Right lung (tissue), 5 donors: Measurements from ENCODE around the gene IL1RAPL1. TPM values are rescaled to one million over a fixed set of nuclear protein-coding genes. Genes with fewer than 3 reads are reported as not detected.

Source experiments
- DNase-seq, 2 donors: peaks; one replicate each; pipeline ENCODE4 v3.0.0-alpha.2; 2013
- polyA plus RNA-seq, 5 donors: library from polyadenylated mRNA; unstranded; fragments of 120-200 nt; gene quantifications; one replicate each; pipeline versions ENCODE4 v1.2.1 to v1.2.3, GENCODE V29; 2013; ENCODE audit warnings: inconsistent platforms in 1 of 5, low replicate concordance in 1 of 5; ENCODE audit not compliant: insufficient read length in 5 of 5, insufficient read depth in 1 of 5

Gene IL1RAPL1
- polyA plus RNA-seq, 5 donors, result 0.33 to 1.5 (median 0.90) TPM

DNA sequence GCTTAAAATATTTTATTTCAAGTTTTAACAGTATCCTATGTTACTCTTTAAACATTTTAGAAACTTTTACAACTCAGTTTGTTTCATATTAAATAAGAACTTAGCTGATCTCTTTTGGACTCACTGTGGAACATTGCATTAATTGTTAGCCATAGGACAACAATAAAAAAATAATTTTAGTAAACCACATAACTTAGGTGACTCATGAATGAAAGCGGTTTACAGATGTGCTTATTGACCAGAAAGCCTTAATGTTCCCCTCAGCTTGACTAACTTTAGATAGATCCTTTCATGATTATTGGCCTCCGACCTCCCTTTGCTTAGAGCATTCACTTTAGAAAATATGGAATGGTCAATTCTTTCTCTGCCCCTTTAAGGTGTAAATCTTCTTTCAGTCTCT is 844.6 kb downstream of the IL1RAPL1 start:
- no peak for DNase-seq

- DNase-seq, result no peak
These were observed 845.3 kb downstream of the IL1RAPL1 start for GRCh38 chrX:29432534-29432933.

DNA sequence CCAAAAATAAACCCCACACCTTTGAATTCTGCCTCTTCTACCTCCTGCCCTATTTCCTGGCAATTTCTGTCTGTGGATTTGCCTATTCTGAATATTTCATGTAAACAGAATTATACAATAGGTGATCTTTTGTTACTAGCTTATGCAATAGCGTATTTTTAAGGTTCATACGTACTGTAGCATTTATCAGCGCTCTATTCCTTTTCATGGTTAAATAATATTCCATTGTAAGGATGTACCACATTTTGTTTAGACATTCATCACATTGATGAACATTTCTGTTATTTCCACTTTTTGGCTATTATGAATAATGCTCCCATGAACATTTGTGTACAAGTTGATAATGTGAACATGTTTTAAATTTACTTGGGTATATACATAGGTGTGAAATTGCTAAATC is 847.7 kb downstream of the IL1RAPL1 start:
- no peak for DNase-seq

GRCh38 chrX:29435396-29435795 is 848.1 kb downstream of the IL1RAPL1 start:
- DNase-seq, result no peak

GRCh38 chrX:29447867-29448266 is 860.6 kb downstream of the IL1RAPL1 start:
- DNase-seq, result no peak

- DNase-seq, result no peak
These were observed 866.1 kb downstream of the IL1RAPL1 start for GRCh38 chrX:29453333-29453732.

DNA sequence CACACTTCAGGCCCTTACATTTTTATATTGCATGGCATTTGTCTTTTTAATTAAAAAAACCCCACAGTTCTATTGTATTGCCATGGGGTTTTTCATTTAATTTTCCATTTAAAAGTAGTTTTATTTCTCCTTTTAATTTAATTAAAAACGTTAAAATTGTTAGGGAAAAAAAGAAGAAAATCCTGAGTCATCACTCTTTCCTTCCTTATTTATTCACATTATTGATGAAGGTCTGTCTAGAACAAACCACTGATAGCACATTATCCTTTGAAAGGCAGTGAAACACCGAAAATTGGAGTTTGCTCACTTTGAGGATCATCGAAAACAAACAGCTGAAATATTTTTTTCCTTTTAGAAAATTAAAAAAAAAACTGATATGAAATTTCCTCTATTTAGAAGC is 868.5 kb downstream of the IL1RAPL1 start:
- DNase-seq, result no peak

DNA sequence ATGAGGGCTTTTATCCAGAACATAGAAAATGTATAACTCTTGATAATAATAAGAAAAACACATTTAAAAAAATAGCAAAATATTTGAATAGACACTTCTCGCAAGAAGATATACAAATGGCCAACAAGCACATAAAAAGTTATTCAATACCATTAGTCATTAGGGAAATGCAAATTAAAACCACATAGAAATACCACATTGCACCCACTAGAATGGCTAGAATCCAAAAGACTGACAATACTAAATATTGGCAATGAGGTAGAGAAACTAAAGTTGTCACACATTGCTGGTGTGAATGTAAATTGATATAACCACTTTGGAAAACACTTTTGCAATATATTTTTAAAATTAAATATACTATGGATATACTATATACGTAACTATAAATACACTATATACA is 873.8 kb downstream of the IL1RAPL1 start:
- no peak for DNase-seq

GRCh38 chrX:29466456-29466855 is 879.2 kb downstream of the IL1RAPL1 start:
- no peak for DNase-seq

GRCh38 chrX:29468911-29469494 is 881.8 kb downstream of the IL1RAPL1 start:
- DNase-seq, result no peak

DNA sequence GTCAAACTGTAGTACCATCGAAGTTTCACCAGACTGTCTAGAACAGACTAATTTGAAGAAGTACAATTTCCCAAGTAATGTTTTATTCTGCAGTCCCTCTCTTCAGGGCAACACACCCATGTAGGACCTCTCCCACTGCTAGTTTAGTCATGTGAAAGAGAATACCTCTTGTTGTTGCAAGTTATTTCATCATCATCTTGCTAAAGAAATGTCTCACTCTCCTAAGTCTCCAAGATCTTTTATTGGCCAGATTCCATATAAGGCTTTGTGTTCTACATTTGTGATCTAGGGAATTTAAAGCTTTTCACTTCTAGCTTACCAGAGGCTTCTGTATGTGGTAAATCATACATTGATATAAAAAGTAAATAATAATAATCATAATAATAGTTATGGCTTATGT is 882.8 kb downstream of the IL1RAPL1 start:
- no peak for DNase-seq

DNA sequence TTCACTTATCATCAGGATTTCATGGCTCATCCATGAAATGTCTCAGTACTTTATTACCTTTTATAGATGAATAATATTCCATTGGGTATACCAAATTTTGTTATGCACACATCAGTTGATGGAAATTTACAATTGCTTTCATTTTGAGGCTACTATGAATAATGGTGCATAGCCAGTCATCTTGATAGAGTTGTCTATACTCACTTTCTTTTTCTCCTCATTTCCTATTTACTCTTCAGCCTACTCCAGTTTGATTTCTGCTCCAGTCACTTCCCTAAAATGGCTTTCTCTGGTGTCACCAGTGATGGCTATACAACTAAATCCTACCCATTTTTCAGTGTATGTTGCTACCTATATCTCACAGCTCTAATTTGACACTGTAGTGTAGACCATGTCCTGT is 884.6 kb downstream of the IL1RAPL1 start:
- DNase-seq, result no peak

- no peak for DNase-seq
These were observed 890.6 kb downstream of the IL1RAPL1 start for GRCh38 chrX:29477878-29478277.

GRCh38 chrX:29478336-29479069 is 891.3 kb downstream of the IL1RAPL1 start:
- DNase-seq, result no peak

GRCh38 chrX:29487214-29487613 is 900.0 kb downstream of the IL1RAPL1 start:
- DNase-seq, result no peak

DNA sequence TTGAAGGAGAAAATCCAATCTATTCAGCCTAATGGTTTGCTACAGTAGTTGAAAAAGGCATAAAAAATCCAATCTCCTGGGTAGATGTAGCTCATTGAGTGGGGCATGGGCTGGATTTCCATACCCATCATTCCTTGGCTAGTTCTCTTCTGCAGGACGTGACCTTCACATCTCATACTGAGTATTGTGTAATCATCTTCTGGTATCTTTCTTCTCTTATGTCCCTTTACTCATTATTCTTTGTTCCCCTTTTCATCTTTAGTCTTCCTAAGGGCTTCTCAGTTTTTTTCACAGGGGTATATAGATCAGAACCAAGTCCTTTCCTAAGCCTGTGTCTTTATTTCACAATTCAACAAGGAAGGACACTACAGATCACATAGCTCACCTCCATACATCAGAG is 900.5 kb downstream of the IL1RAPL1 start:
- DNase-seq, result no peak

DNA sequence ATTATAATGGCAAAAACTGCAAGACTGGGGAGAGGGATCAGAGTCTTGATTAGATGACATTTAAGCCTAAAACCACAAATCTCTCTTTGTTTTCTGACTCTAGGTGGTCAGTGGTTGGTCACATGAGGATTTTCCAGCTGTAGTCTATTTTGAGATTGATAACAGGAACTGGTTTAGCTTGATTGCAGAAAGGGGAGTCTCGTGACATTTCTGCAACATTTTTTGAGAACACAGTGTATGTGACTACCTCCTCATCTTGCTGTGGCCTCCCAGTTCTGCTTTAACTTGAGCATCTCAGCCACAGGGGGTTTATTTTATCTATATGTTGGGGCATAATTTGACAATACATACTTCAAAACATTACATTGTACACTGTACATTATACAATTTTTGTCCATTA is 901.7 kb downstream of the IL1RAPL1 start:
- DNase-seq, result no peak

GRCh38 chrX:29490606-29491005 is 903.4 kb downstream of the IL1RAPL1 start:
- no peak for DNase-seq

DNA sequence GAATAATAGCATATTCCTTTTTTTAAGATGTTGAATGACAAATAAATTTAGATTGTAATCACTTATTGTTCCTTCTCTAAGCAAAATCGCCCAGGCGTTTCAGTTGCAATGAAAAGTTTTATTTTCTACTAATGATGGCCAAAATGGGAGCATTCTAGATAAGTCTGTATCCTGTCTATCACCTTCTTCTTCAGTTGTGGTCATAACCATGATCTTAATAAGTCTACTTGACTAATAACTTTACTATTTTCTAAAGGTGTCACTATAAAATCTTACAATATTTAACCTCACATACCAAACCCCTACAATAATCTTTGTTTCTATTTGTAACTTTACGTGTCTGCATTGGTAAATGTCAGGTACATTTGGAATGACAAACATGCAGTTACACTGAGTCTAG is 904.4 kb downstream of the IL1RAPL1 start:
- no peak for DNase-seq

DNA sequence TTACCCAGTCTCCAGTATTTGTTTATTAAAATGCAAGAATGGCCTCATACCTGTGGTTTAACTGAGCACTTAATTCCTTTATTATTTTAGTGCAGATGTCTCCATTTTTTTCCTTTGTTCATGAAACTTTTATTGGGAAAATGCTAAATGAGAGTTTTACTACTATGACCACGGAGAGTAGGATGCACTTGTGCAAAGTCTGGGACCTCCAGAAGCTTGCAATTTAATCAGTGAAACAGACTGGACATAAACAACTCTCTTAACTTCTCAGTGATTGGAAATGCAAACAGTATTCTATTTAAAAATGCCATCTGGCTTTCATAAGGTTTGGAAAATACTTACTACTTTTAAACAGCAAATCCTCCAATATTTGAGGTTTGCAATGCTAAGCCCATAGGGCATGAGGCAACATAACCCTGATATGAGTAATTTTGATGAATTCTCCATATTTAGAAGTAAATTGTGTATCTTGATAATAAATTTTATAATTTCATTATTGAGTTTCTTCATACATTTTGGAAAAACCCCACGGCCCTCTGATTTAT is 909.5 kb downstream of the IL1RAPL1 start:
- no peak for DNase-seq

- DNase-seq, result no peak
These were observed 919.5 kb downstream of the IL1RAPL1 start for GRCh38 chrX:29506729-29507128.

GRCh38 chrX:29518100-29518499 is 930.9 kb downstream of the IL1RAPL1 start:
- DNase-seq, result no peak

DNA sequence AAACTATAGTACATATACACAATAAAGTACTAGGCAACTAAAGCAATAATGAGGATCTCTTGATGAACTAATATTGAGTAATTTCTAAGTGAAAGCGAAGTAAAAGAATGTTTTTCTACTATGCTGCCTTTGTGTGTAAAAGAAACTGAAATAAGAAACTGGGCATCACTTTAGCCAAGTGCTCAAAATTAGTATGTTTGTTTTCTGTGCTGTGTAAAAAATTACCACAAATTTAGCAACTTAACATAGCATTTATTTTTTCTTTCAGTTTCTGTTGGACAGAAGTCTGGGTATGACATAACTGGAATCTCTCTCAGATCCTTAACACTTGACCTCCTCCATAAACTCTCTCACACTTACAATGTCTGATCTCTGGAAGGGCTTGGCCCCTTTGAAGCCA is 941.0 kb downstream of the IL1RAPL1 start:
- DNase-seq, result no peak

- no peak for DNase-seq
These were observed 943.3 kb downstream of the IL1RAPL1 start for GRCh38 chrX:29530501-29530900.
